ENCODE results near the gene NTF3.

- TF ChIP-seq, protein P1, sequence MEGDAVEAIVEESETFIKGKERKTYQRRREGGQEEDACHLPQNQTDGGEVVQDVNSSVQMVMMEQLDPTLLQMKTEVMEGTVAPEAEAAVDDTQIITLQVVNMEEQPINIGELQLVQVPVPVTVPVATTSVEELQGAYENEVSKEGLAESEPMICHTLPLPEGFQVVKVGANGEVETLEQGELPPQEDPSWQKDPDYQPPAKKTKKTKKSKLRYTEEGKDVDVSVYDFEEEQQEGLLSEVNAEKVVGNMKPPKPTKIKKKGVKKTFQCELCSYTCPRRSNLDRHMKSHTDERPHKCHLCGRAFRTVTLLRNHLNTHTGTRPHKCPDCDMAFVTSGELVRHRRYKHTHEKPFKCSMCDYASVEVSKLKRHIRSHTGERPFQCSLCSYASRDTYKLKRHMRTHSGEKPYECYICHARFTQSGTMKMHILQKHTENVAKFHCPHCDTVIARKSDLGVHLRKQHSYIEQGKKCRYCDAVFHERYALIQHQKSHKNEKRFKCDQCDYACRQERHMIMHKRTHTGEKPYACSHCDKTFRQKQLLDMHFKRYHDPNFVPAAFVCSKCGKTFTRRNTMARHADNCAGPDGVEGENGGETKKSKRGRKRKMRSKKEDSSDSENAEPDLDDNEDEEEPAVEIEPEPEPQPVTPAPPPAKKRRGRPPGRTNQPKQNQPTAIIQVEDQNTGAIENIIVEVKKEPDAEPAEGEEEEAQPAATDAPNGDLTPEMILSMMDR (IDR thresholded peaks at IDR 0.05) = no peak
- TF ChIP-seq POLR2A (IDR thresholded peaks at IDR 0.05) = no peak
These were observed 102.7 kb downstream of the NTF3 start for GRCh38 chr12:5534426-5535199.

Measured in right lobe of liver (tissue), 4 donors.